ENCODE data around the gene ANKFN1. TPM values are rescaled to one million over a fixed set of nuclear protein-coding genes. Genes with fewer than 3 reads are reported as not detected.

ANKFN1 gene
- total RNA-seq, 1 donor from 2014 or later: not detected

DNA sequence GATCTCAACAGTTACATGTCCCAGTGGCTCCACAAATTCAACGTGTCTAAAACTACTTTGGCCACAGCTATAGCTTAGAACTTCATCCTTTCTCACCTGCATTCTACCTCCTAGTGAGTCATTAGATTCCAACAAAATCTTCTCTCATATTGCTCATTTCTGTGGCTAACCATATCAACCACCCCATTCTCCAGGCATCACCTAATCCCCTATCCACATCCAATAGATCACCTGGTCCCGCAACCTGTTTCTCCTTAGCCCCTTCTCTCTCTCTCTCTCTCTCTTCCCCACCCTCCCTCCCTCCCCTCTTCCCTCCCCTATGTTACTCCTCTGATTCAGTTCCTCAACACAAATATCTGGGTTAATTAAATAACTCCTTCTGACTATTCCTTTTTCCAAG, 64.6 kb downstream of the ANKFN1 start:
- Histone ChIP-seq H4K20me1 (ENCODE audit: low read depth) (no peaks in the 10 kb centered on the region), H2AFZ (replicated peaks) (no peak overlapping the region), H3K79me2 (ENCODE audit: low read depth) (no peaks in the 10 kb centered on the region), H3F3A (ENCODE audit: low read depth) (no peaks in the 10 kb centered on the region), H3K4me1 (peaks cover 6% of the 10 kb centered on the region), H3K27me3 (no peaks in the 10 kb centered on the region), H3K36me3 (no peaks in the 10 kb centered on the region), H3K9ac (no peak overlapping the region), H3K4me2 (no peak overlapping the region), H3K27ac (no peak overlapping the region), H3K4me3 (no peak overlapping the region), H3K9me3 (ENCODE audit: low read depth) (no peaks in the 10 kb centered on the region)
- no peaks in the 10 kb centered on the region for H3K4me1 Mint-ChIP-seq
- peaks cover 2% of the 10 kb centered on the region for H3K27me3 Mint-ChIP-seq (ENCODE audit: insufficient read depth, low read depth)
- TF ChIP-seq, protein P1, sequence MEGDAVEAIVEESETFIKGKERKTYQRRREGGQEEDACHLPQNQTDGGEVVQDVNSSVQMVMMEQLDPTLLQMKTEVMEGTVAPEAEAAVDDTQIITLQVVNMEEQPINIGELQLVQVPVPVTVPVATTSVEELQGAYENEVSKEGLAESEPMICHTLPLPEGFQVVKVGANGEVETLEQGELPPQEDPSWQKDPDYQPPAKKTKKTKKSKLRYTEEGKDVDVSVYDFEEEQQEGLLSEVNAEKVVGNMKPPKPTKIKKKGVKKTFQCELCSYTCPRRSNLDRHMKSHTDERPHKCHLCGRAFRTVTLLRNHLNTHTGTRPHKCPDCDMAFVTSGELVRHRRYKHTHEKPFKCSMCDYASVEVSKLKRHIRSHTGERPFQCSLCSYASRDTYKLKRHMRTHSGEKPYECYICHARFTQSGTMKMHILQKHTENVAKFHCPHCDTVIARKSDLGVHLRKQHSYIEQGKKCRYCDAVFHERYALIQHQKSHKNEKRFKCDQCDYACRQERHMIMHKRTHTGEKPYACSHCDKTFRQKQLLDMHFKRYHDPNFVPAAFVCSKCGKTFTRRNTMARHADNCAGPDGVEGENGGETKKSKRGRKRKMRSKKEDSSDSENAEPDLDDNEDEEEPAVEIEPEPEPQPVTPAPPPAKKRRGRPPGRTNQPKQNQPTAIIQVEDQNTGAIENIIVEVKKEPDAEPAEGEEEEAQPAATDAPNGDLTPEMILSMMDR (IDR thresholded peaks at IDR 0.05): no peak
- no peak for TF ChIP-seq EZH2 (IDR thresholded peaks at IDR 0.05)
- TF ChIP-seq EZH2phosphoT487 (IDR thresholded peaks at IDR 0.05): no peak
- H3K27ac Mint-ChIP-seq: no peak overlapping the region
- no peaks in the 10 kb centered on the region for H3K36me3 Mint-ChIP-seq
- DNase-seq (ENCODE audit: low spot score): no peak
- no peak overlapping the region for H3K4me3 Mint-ChIP-seq
- no peaks in the 10 kb centered on the region for H3K9me3 Mint-ChIP-seq

DNA sequence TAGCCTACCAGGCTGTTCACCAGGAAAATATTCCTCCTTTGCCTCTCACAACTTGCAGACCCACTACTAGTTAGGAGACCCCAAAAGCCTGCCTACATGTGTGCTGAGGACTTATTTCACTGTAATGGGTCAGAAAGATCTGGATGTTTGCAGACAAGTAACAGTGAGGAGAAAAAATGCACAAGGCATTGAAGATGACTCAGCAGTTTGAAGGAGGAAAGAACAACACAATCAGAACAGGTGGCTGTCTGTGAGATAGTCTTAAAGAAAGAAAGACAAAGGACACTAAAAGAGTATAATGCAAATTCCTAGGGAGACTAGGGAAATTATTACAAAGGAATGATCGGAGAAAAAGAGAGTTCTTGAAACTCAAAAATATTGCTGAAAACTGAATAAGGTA, 69.0 kb downstream of the ANKFN1 start:
- no peak for DNase-seq (ENCODE audit: low spot score)
- no peaks in the 10 kb centered on the region for H4K20me1 ChIP-seq (ENCODE audit: low read depth)
- no peaks in the 10 kb centered on the region for H3K9me3 ChIP-seq (ENCODE audit: low read depth)
- H3K4me1 ChIP-seq: peaks cover 6% of the 10 kb centered on the region
- no peak overlapping the region for H3K27ac ChIP-seq
- Mint-ChIP-seq H3K27me3 (ENCODE audit: insufficient read depth, low read depth) (peaks cover 2% of the 10 kb centered on the region), H3K9me3 (no peaks in the 10 kb centered on the region), H3K4me3 (no peak overlapping the region), H3K4me1 (peaks cover 14% of the 10 kb centered on the region), H3K27ac (no peak overlapping the region), H3K36me3 (no peaks in the 10 kb centered on the region)
- no peak overlapping the region for H3K4me2 ChIP-seq
- H3K27me3 ChIP-seq: no peaks in the 10 kb centered on the region
- no peak overlapping the region for H3K4me3 ChIP-seq
- no peaks in the 10 kb centered on the region for H3F3A ChIP-seq (ENCODE audit: low read depth)
- H3K9ac ChIP-seq: no peak overlapping the region
- TF ChIP-seq EZH2phosphoT487 (IDR thresholded peaks at IDR 0.05): no peak
- TF ChIP-seq, protein P1 (IDR thresholded peaks at IDR 0.05): no peak
- TF ChIP-seq EZH2 (IDR thresholded peaks at IDR 0.05): no peak
- H3K79me2 ChIP-seq (ENCODE audit: low read depth): no peaks in the 10 kb centered on the region
- peak overlapping the region; percentile 71 for H2AFZ ChIP-seq (replicated peaks)
- H3K36me3 ChIP-seq: no peaks in the 10 kb centered on the region

DNA sequence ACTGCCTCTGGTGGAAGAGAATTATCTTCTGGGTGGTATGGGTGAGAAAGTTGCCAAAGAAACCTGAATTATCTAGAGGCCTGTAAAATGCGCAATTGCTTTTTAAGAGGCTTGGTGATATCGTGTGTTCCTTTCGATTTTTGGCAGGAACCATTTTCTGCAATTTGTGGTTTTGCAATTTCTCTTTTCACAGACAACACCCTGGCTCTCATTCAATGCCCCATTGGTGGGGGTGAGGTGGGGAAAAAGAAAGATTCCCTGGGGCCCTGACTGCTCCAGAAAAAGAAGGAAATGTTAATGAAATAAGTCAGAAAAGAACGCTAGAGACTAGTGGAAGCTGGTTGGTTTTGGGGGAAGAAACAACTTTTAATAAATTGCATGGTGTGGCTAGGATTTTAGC, 77.4 kb downstream of the ANKFN1 start:
- Histone ChIP-seq H3K9me3 (ENCODE audit: low read depth) (no peaks in the 10 kb centered on the region), H3K27ac (no peak overlapping the region), H3F3A (ENCODE audit: low read depth) (peaks cover 3% of the 10 kb centered on the region), H3K9ac (no peak overlapping the region), H3K79me2 (ENCODE audit: low read depth) (no peaks in the 10 kb centered on the region), H3K4me1 (peaks cover 10% of the 10 kb centered on the region), H3K4me3 (no peak overlapping the region), H3K36me3 (no peaks in the 10 kb centered on the region), H3K27me3 (no peaks in the 10 kb centered on the region), H3K4me2 (no peak overlapping the region), H4K20me1 (ENCODE audit: low read depth) (no peaks in the 10 kb centered on the region), H2AFZ (replicated peaks) (peak overlapping the region; percentile 54)
- H3K27ac Mint-ChIP-seq: no peak overlapping the region
- H3K4me1 Mint-ChIP-seq: peaks cover 15% of the 10 kb centered on the region
- H3K27me3 Mint-ChIP-seq (ENCODE audit: insufficient read depth, low read depth): no peaks in the 10 kb centered on the region
- H3K4me3 Mint-ChIP-seq: no peak overlapping the region
- DNase-seq (ENCODE audit: low spot score): no peak
- no peaks in the 10 kb centered on the region for H3K36me3 Mint-ChIP-seq
- TF ChIP-seq, protein P1 (IDR thresholded peaks at IDR 0.05): no peak
- TF ChIP-seq EZH2phosphoT487 (IDR thresholded peaks at IDR 0.05) (no peak), EZH2 (IDR thresholded peaks at IDR 0.05) (no peak)
- peaks cover 4% of the 10 kb centered on the region for H3K9me3 Mint-ChIP-seq
